Gastroesophageal sphincter (tissue), 3 donors: ENCODE data around the gene ZNF737.

Source experiments
- CTCF ChIP-seq, 4 experiments: fragments of 200-600 bp in 2 of 4; fragments of 450-650 bp in 2 of 4; sonication (generic) in 1 of 4; IDR thresholded peaks; one replicate each; pipeline ENCODE4 v1.5.1; 2017 to 2019; ENCODE audit warnings: antibody characterized with exemption in 4 of 4, mild to moderate bottlenecking in 2 of 4, moderate library complexity in 2 of 4
- EP300 ChIP-seq: sonication (generic); formaldehyde crosslinking; IDR thresholded peaks from one replicate; pipeline ENCODE4 v1.6.1; 2017; ENCODE audit warnings: antibody characterized with exemption, mild to moderate bottlenecking
- POLR2AphosphoS5 ChIP-seq: sonication (generic); formaldehyde crosslinking; IDR thresholded peaks from one replicate; pipeline ENCODE4 v1.6.1; 2017; ENCODE audit warnings: antibody characterized with exemption

GRCh38 chr19:20503476-20503875 is 62.1 kb downstream of the ZNF737 start:
- peak; percentile 46 for TF ChIP-seq POLR2AphosphoS5
- TF ChIP-seq CTCF (IDR thresholded peaks at IDR 0.05), result no peak
- no peak for TF ChIP-seq EP300
